Measurements from ENCODE around the gene ZNF786. TPM values are rescaled to one million over a fixed set of nuclear protein-coding genes. Genes with fewer than 3 reads are reported as not detected.

The ZNF786 gene
- total and polyA plus RNA-seq, 2 experiments from 2014 or later, result 6.1 to 19.8 TPM

DNA sequence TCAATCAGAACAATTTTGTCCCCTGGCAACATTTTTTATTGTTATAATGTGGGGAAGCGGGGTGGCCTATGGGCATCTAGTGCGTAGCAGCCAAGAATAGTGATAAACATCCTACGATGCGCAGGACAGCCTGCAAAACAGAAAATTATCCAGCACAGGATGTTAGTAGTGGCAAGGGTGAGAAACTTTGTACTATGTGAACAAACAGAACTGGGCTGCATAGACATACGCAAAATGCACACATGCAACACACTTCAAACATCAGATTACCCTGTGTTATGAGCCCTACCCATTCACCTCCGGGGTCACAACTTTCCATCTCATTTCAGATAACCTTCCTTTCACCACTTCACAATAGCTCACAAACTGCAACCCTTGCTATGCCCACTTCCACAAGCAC, 3.1 kb downstream of the ZNF786 start:
- TF ChIP-seq, protein P1, sequence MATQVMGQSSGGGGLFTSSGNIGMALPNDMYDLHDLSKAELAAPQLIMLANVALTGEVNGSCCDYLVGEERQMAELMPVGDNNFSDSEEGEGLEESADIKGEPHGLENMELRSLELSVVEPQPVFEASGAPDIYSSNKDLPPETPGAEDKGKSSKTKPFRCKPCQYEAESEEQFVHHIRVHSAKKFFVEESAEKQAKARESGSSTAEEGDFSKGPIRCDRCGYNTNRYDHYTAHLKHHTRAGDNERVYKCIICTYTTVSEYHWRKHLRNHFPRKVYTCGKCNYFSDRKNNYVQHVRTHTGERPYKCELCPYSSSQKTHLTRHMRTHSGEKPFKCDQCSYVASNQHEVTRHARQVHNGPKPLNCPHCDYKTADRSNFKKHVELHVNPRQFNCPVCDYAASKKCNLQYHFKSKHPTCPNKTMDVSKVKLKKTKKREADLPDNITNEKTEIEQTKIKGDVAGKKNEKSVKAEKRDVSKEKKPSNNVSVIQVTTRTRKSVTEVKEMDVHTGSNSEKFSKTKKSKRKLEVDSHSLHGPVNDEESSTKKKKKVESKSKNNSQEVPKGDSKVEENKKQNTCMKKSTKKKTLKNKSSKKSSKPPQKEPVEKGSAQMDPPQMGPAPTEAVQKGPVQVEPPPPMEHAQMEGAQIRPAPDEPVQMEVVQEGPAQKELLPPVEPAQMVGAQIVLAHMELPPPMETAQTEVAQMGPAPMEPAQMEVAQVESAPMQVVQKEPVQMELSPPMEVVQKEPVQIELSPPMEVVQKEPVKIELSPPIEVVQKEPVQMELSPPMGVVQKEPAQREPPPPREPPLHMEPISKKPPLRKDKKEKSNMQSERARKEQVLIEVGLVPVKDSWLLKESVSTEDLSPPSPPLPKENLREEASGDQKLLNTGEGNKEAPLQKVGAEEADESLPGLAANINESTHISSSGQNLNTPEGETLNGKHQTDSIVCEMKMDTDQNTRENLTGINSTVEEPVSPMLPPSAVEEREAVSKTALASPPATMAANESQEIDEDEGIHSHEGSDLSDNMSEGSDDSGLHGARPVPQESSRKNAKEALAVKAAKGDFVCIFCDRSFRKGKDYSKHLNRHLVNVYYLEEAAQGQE (IDR thresholded peaks at IDR 0.05; ENCODE audit: unreplicated experiment), result no peak
- TF ChIP-seq EZH2phosphoT487 (IDR thresholded peaks at IDR 0.05; ENCODE audit: unreplicated experiment) (no peak), ZNF331 (CRISPR knock-in tag; IDR thresholded peaks at IDR 0.05; ENCODE audit: low read depth) (no peak), STAT1 (IDR thresholded peaks at IDR 0.05; ENCODE audit: unreplicated experiment) (no peak), NANOG (IDR thresholded peaks at IDR 0.05; ENCODE audit: borderline replicate concordance) (no peak), ZNF114 (CRISPR knock-in tag; IDR thresholded peaks at IDR 0.05) (no peak), EZH2 (IDR thresholded peaks at IDR 0.05; ENCODE audit: low read depth, unreplicated experiment) (no peak), CREB1 (CRISPR knock-in tag; IDR thresholded peaks at IDR 0.05; ENCODE audit: low read depth) (no peak), JUNB (IDR thresholded peaks at IDR 0.05; ENCODE audit: unreplicated experiment) (no peak), POLR2AphosphoS5 (IDR thresholded peaks at IDR 0.05; ENCODE audit: low read depth) (no peak)
- TF ChIP-seq, protein P2, sequence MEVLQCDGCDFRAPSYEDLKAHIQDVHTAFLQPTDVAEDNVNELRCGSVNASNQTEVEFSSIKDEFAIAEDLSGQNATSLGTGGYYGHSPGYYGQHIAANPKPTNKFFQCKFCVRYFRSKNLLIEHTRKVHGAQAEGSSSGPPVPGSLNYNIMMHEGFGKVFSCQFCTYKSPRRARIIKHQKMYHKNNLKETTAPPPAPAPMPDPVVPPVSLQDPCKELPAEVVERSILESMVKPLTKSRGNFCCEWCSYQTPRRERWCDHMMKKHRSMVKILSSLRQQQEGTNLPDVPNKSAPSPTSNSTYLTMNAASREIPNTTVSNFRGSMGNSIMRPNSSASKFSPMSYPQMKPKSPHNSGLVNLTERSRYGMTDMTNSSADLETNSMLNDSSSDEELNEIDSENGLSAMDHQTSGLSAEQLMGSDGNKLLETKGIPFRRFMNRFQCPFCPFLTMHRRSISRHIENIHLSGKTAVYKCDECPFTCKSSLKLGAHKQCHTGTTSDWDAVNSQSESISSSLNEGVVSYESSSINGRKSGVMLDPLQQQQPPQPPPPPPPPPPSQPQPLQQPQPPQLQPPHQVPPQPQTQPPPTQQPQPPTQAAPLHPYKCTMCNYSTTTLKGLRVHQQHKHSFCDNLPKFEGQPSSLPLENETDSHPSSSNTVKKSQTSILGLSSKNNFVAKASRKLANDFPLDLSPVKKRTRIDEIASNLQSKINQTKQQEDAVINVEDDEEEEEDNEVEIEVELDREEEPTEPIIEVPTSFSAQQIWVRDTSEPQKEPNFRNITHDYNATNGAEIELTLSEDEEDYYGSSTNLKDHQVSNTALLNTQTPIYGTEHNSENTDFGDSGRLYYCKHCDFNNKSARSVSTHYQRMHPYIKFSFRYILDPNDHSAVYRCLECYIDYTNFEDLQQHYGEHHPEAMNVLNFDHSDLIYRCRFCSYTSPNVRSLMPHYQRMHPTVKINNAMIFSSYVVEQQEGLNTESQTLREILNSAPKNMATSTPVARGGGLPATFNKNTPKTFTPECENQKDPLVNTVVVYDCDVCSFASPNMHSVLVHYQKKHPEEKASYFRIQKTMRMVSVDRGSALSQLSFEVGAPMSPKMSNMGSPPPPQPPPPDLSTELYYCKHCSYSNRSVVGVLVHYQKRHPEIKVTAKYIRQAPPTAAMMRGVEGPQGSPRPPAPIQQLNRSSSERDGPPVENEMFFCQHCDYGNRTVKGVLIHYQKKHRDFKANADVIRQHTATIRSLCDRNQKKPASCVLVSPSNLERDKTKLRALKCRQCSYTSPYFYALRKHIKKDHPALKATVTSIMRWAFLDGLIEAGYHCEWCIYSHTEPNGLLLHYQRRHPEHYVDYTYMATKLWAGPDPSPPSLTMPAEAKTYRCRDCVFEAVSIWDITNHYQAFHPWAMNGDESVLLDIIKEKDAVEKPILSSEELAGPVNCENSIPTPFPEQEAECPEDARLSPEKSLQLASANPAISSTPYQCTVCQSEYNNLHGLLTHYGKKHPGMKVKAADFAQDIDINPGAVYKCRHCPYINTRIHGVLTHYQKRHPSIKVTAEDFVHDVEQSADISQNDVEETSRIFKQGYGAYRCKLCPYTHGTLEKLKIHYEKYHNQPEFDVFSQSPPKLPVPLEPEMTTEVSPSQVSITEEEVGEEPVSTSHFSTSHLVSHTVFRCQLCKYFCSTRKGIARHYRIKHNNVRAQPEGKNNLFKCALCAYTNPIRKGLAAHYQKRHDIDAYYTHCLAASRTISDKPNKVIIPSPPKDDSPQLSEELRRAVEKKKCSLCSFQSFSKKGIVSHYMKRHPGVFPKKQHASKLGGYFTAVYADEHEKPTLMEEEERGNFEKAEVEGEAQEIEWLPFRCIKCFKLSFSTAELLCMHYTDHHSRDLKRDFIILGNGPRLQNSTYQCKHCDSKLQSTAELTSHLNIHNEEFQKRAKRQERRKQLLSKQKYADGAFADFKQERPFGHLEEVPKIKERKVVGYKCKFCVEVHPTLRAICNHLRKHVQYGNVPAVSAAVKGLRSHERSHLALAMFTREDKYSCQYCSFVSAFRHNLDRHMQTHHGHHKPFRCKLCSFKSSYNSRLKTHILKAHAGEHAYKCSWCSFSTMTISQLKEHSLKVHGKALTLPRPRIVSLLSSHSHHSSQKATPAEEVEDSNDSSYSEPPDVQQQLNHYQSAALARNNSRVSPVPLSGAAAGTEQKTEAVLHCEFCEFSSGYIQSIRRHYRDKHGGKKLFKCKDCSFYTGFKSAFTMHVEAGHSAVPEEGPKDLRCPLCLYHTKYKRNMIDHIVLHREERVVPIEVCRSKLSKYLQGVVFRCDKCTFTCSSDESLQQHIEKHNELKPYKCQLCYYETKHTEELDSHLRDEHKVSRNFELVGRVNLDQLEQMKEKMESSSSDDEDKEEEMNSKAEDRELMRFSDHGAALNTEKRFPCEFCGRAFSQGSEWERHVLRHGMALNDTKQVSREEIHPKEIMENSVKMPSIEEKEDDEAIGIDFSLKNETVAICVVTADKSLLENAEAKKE (CRISPR knock-in tag; IDR thresholded peaks at IDR 0.05), result no peak
- TF ChIP-seq, protein P3, sequence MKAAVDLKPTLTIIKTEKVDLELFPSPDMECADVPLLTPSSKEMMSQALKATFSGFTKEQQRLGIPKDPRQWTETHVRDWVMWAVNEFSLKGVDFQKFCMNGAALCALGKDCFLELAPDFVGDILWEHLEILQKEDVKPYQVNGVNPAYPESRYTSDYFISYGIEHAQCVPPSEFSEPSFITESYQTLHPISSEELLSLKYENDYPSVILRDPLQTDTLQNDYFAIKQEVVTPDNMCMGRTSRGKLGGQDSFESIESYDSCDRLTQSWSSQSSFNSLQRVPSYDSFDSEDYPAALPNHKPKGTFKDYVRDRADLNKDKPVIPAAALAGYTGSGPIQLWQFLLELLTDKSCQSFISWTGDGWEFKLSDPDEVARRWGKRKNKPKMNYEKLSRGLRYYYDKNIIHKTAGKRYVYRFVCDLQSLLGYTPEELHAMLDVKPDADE (IDR thresholded peaks at IDR 0.05), result no peak
- TF ChIP-seq, protein P4, sequence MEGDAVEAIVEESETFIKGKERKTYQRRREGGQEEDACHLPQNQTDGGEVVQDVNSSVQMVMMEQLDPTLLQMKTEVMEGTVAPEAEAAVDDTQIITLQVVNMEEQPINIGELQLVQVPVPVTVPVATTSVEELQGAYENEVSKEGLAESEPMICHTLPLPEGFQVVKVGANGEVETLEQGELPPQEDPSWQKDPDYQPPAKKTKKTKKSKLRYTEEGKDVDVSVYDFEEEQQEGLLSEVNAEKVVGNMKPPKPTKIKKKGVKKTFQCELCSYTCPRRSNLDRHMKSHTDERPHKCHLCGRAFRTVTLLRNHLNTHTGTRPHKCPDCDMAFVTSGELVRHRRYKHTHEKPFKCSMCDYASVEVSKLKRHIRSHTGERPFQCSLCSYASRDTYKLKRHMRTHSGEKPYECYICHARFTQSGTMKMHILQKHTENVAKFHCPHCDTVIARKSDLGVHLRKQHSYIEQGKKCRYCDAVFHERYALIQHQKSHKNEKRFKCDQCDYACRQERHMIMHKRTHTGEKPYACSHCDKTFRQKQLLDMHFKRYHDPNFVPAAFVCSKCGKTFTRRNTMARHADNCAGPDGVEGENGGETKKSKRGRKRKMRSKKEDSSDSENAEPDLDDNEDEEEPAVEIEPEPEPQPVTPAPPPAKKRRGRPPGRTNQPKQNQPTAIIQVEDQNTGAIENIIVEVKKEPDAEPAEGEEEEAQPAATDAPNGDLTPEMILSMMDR (conservative IDR thresholded peaks at IDR 0.05; ENCODE audit: low read depth in 2 of 2), result no peak
- Histone ChIP-seq H3F3A (replicated peaks; ENCODE audit: low read depth) (peaks cover 14% of the 10 kb centered on the region; the same call in 1 of the 2 replicates), H3K4me3 (no peak overlapping the region), H4K20me1 (replicated peaks; ENCODE audit: insufficient read depth) (no peaks in the 10 kb centered on the region; the same call in none of the 2 replicates), H3K36me3 (ENCODE audit: insufficient read depth) (no peaks in the 10 kb centered on the region; the same call in none of the 2 replicates), H3K4me1 (ENCODE audit: insufficient read depth) (peaks cover 9% of the 10 kb centered on the region; the same call in 1 of the 2 replicates), H2AFZ (no peak overlapping the region), H3K79me2 (replicated peaks; ENCODE audit: insufficient read depth) (peaks cover 70% of the 10 kb centered on the region), H3K27me3 (ENCODE audit: insufficient read depth) (no peaks in the 10 kb centered on the region), H3K4me2 (no peak overlapping the region), H3K27ac (ENCODE audit: low read depth) (0 out of 2 replicates have a peak overlapping the region, but pooled peaks have one; percentile 39), H3K9me2 (ENCODE audit: insufficient read depth) (no peaks in the 10 kb centered on the region; the same call in 1 of the 2 replicates)
- Mint-ChIP-seq H3K27ac (no peak overlapping the region), H3K9me3 (peaks cover 31% of the 10 kb centered on the region), H3K27me3 (ENCODE audit: insufficient read depth, low read depth, poor library complexity) (peaks cover 13% of the 10 kb centered on the region), H3K4me3 (no peak overlapping the region), H3K4me1 (peaks cover 8% of the 10 kb centered on the region), H3K36me3 (ENCODE audit: low read depth) (peaks cover 58% of the 10 kb centered on the region)
- DNase-seq (ENCODE audit: low spot score), result no peak
- no peak for ATAC-seq
